K562 (cell line): ENCODE measurements around the gene TMEM204. TPM values are rescaled to one million over a fixed set of nuclear protein-coding genes. Genes with fewer than 3 reads are reported as not detected.

Experiments
- ATAC-seq: fragments of 200-7000 bp; cut with Tn5 transposase; 3 replicates; pipeline ENCODE4 v1.9.1; 2020; ENCODE audit warnings: moderate library complexity
- BruUV-seq: library from RNA; stranded (reverse); fragments of 400-500 nt; replicated peaks from 2 replicates; lab custom pipeline; 2021; lab: Mats Ljungman, UMichigan
- CTCF ChIA-PET: fragments of 300-600 bp; formaldehyde crosslinking; extraction: SDS; loops from one replicate; lab custom pipeline; 2021; ENCODE audit warnings: low intra/inter-chr PET ratio; lab: Yijun Ruan, JAX
- POLR2A ChIA-PET: fragments of 300-600, 350-650 bp; sonication (Branson Sonifier 250); formaldehyde crosslinking; extraction: SDS; loops from one replicate; lab custom pipeline; 2021; ENCODE audit warnings: antibody characterized with exemption, inconsistent platforms; lab: Yijun Ruan, JAX
- DNase-seq, 4 experiments: peaks; one replicate each; pipeline versions ENCODE4 v3.0.0 to v3.0.0-alpha.2; 2011 to 2018; ENCODE audit warnings: low spot score in 3 of 4, mixed read lengths in 3 of 4; ENCODE audit errors: extremely low read depth in 1 of 4
- FAIRE-seq: peaks from 2 replicates; lab custom pipeline; 2011; peaks lifted over from hg19 to GRCh38; lab: Jason Lieb, UNC
- H2AFZ ChIP-seq: 2 replicates; pipeline ENCODE4 v1.6.0; 2011; ENCODE audit warnings: low read depth, low read length, control low read depth, inconsistent platforms
- H3K27ac ChIP-seq: fragments of 200-600 bp; 3 replicates; pipeline ENCODE4 v1.8.0; 2011; ENCODE audit warnings: low read depth, mild to moderate bottlenecking, control low read depth, inconsistent platforms, low read length, moderate library complexity, mixed read lengths; ENCODE audit errors: extremely low read depth
- H3K27me3 ChIP-seq, 2 experiments: fragments of 300-600 bp in 1 of 2; 2 replicates in 1 of 2; 3 replicates in 1 of 2; pipeline versions ENCODE4 v1.6.0 to v1.8.0; 2011; ENCODE audit warnings: inconsistent platforms in 2 of 2, low read length in 2 of 2, mild to moderate bottlenecking in 1 of 2, mixed read lengths in 1 of 2, moderate library complexity in 1 of 2; ENCODE audit not compliant: control insufficient read depth in 2 of 2, insufficient read depth in 2 of 2
- H3K36me3 ChIP-seq: fragments of 300-600 bp; 3 replicates; pipeline ENCODE4 v1.8.0; 2011; ENCODE audit warnings: mild to moderate bottlenecking, low read length, inconsistent platforms; ENCODE audit not compliant: control insufficient read depth, insufficient read depth
- H3K4me1 ChIP-seq, 2 experiments: fragments of 200-600 bp in 1 of 2; replicated peaks in 1 of 2; 2 replicates in 1 of 2; 3 replicates in 1 of 2; pipeline versions ENCODE4 v1.5.1 to v1.8.0; 2011; ENCODE audit warnings: inconsistent platforms in 2 of 2, low read length in 2 of 2, mild to moderate bottlenecking in 1 of 2, mixed read lengths in 1 of 2, moderate library complexity in 1 of 2; ENCODE audit not compliant: control insufficient read depth in 2 of 2, insufficient read depth in 2 of 2
- H3K4me2 ChIP-seq: 2 replicates; pipeline ENCODE4 v1.6.1; 2011; ENCODE audit warnings: low read length, control low read depth, inconsistent platforms, mixed read lengths; ENCODE audit not compliant: insufficient read depth
- H3K4me3 ChIP-seq: fragments of 200-600 bp; sonication (generic), shearing (Covaris generic); 2 replicates; pipeline ENCODE4 v1.5.1; 2016; ENCODE audit warnings: control low read depth, inconsistent platforms
- H3K79me2 ChIP-seq: fragments of 200-600 bp; 3 replicates; pipeline ENCODE4 v1.8.0; 2011; ENCODE audit warnings: low read length, inconsistent platforms; ENCODE audit not compliant: control insufficient read depth, insufficient read depth
- H3K9ac ChIP-seq, 2 experiments: 2 replicates each; pipeline versions ENCODE4 v1.6.0 to v1.6.1; 2011; ENCODE audit warnings: low read depth in 2 of 2, low read length in 2 of 2, control low read depth in 1 of 2, inconsistent platforms in 1 of 2, mild to moderate bottlenecking in 1 of 2, mixed read lengths in 1 of 2; ENCODE audit not compliant: insufficient read depth in 1 of 2
- H3K9me1 ChIP-seq: one replicate; pipeline ENCODE4 v1.6.0; 2011; ENCODE audit warnings: inconsistent platforms, mild to moderate bottlenecking, low read length, moderate library complexity; ENCODE audit not compliant: control insufficient read depth, insufficient read depth
- H3K9me3 ChIP-seq: replicated peaks from 2 replicates; pipeline ENCODE4 v1.5.1; 2011; ENCODE audit warnings: low read depth, low read length, inconsistent platforms; ENCODE audit not compliant: control insufficient read depth, insufficient read depth
- H4K20me1 ChIP-seq: replicated peaks from 2 replicates; pipeline ENCODE4 v1.6.1; 2011; ENCODE audit warnings: low read length, inconsistent platforms, mixed read lengths; ENCODE audit not compliant: control insufficient read depth, insufficient read depth
- FOXK1 ChIP-seq: sonication (generic); formaldehyde crosslinking; IDR thresholded peaks from 2 replicates; pipeline ENCODE4 v1.8.0; 2022; ENCODE audit warnings: missing genetic modification reagents, mild to moderate bottlenecking, borderline replicate concordance
- NR4A1 ChIP-seq, 2 experiments: fragments of 250-450 bp in 1 of 2; fragments of 450-650 bp in 1 of 2; sonication (Bioruptor Pico) in 1 of 2; IDR thresholded peaks; 2 replicates each; pipeline versions ENCODE4 v1.4.0 to v1.6.1; 2016 to 2020; ENCODE audit warnings: mild to moderate bottlenecking in 2 of 2, missing compliant biosample characterization in 1 of 2, missing genetic modification characterization in 1 of 2, moderate library complexity in 1 of 2
- POLR2G ChIP-seq: fragments of 200-400 bp; formaldehyde crosslinking; IDR thresholded peaks from 2 replicates; pipeline ENCODE4 v1.6.1; 2017; ENCODE audit warnings: low read depth, mild to moderate bottlenecking, antibody characterized with exemption, low read length, moderate library complexity
- TCFL5 ChIP-seq: fragments of 250-450 bp; sonication (Bioruptor Pico); conservative IDR thresholded peaks from 2 replicates; pipeline ENCODE4 v1.6.1; 2021; ENCODE audit warnings: mild to moderate bottlenecking, moderate library complexity, matching md5 sums
- WGBS: fragments of 100-300 bp; shearing (Covaris generic); methylation state at CpG from one replicate; pipeline ENCODE4 v1.1.6; 2016; ENCODE audit warnings: low coverage, mixed read lengths; ENCODE audit not compliant: insufficient coverage; ENCODE audit errors: missing lambda C conversion rate; 5-methylcytosine and 5-hydroxymethylcytosine counted together
- in situ Hi-C: fragments of 300-500 bp; cut with MboI; formaldehyde crosslinking; loops from 4 replicates; pipeline ENCODE4 v1.15.0; 2018; ENCODE audit warnings: inconsistent platforms, mixed read lengths
- intact Hi-C: fragments of 100-400 bp; cut with micrococcal nuclease; formaldehyde crosslinking; loops from 2 replicates; pipeline ENCODE4 v1.14.2; 2022
- polyA plus RNA-seq, 8 experiments: library from polyadenylated mRNA; depleted of rRNA in 4 of 8; stranded (reverse) in 5 of 8; unstranded in 3 of 8; fragments of >200 nt; fragmentation: Nextera tagmentation in 2 of 8; fragmentation: Illumina TruSeq in 1 of 8; extraction: Ambion mirVana in 2 of 8; extraction: Trizol in 1 of 8; gene quantifications; 2 replicates each; pipeline versions ENCODE4 v1.2.1 to v1.2.3, GENCODE V29; 2011 to 2014; ENCODE audit warnings: inconsistent platforms in 1 of 8, missing spikeins in 1 of 8
- total RNA-seq, 7 experiments: library from RNA; depleted of rRNA in 6 of 7; stranded (reverse); fragments of >200 nt in 6 of 7; fragmentation: Illumina TruSeq in 2 of 7; extraction: Trizol in 2 of 7; gene quantifications; 2 replicates each; pipeline versions ENCODE4 v1.2.1 to v1.2.3, GENCODE V29; 2011 to 2021; ENCODE audit warnings: low replicate concordance in 1 of 7
- TF ChIP-seq, protein P1 (sequence below), 2 experiments: fragments of 200-800 bp in 1 of 2; sonication (Bioruptor generic) in 1 of 2; sonication (generic) in 1 of 2; formaldehyde crosslinking in 1 of 2; IDR thresholded peaks in 1 of 2; conservative IDR thresholded peaks in 1 of 2; 2 replicates each; pipeline versions ENCODE4 v1.5.0 to v1.6.1; 2016 to 2020; ENCODE audit warnings: missing compliant biosample characterization in 1 of 2, missing genetic modification characterization in 1 of 2, missing genetic modification reagents in 1 of 2
- TF ChIP-seq, protein P2 (sequence below): fragments of 450-650 bp; IDR thresholded peaks from 2 replicates; pipeline ENCODE4 v1.6.1; 2017; ENCODE audit warnings: mild to moderate bottlenecking, moderate library complexity
- TF ChIP-seq, protein P3 (sequence below): sonication (generic); formaldehyde crosslinking; IDR thresholded peaks from 2 replicates; pipeline ENCODE4 v1.8.1; 2023; ENCODE audit warnings: mild to moderate bottlenecking, missing genetic modification reagents

The TMEM204 gene
- total and polyA plus RNA-seq, 9 of the 15 experiments (the other 6 are each of a cell fraction or from before 2014, with no cell fraction given): 0.04 to 0.18 TPM; not detected in 7

DNA sequence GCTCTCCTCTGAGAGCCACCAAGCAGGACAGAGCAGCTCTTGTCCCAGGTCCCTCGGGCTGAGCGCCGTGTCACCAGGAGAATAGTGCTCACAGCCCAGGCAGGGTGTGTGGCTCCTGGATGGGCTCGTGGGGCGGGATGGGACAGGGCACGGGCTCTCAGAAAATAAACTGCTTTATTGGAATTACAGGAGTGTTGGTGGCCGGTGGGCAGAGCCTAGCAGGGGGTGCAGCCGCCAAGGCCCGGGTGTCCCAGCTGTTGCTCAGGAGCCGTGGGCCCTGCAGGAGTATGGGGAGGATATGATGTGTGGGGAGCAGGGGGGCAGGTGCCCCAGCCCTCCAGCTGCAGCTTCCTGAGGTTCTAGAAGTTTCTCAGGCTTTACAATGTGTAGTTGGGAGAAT, 23.2 kb upstream of the TMEM204 start:
- Histone ChIP-seq H3K9ac (no peak overlapping the region; a peak in 1 of 4 replicates), H3K27me3 (no peaks in the 10 kb centered on the region), H3K9me1 (no peaks in the 10 kb centered on the region), H3K4me1 (peaks cover 0 to 37% of the 10 kb centered on the region in 2 experiments; a peak in 2 of 5 replicates), H2AFZ (no peak overlapping the region), H3K79me2 (no peaks in the 10 kb centered on the region), H4K20me1 (no peaks in the 10 kb centered on the region), H3K9me3 (no peaks in the 10 kb centered on the region; the same call in 1 of the 2 replicates), H3K36me3 (peaks cover 43% of the 10 kb centered on the region; the same call in 1 of the 3 replicates), H3K4me3 (no peak overlapping the region), H3K4me2 (no peak overlapping the region), H3K27ac (no peak overlapping the region)
- ATAC-seq (no peak), FAIRE-seq (no peak), DNase-seq (no peak)
- no TSS peak for BruUV-seq
- intact Hi-C loops: no loop called here
- in situ Hi-C loops: no loop called here
- TF ChIP-seq TCFL5 (CRISPR knock-in tag): no peak
- no peak for TF ChIP-seq NR4A1 (CRISPR knock-in tag; IDR thresholded peaks at IDR 0.05)
- TF ChIP-seq NR4A1 (tag; IDR thresholded peaks at IDR 0.05): no peak
- 0 out of 2 replicates have a peak, but pooled peaks have one; percentile 0 for TF ChIP-seq POLR2G
- ChIA-PET CTCF (no interaction called here), POLR2A (interaction anchor here (0.6 to 1.3 kb wide), 2 partner anchors 10 to 38 kb away, joined by 3 to 4 read pairs; no protein-coding TSS in a partner anchor)
- 91% methylated on average over 6 of the region's 10 CpGs for WGBS

DNA sequence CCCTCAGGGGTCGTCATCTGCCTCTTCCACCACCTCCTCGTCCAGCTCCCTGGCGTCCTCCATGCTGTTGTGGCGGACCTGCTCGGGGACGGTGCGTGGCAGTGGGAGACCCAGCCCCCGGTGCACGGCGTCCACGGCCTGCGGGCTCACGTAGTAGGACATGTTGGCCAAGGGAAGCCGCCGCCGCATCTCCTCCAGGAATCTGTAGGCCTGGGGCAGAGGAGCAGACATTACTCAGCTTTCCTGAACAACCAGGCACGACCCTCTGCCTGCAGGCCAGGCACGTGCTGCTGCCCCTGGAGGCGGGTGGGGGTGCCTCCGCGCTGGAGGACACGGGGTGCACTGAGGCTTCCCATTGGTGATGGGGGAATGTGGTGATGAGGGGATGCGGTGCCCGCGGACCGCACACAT, 22.5 kb upstream of the TMEM204 start:
- in situ Hi-C loops: no loop called here
- Histone ChIP-seq H3K4me2 (no peak overlapping the region), H2AFZ (no peak overlapping the region), H3K9ac (no peak overlapping the region), H3K4me3 (no peak overlapping the region), H3K27me3 (no peaks in the 10 kb centered on the region), H3K9me3 (no peaks in the 10 kb centered on the region; the same call in 1 of the 2 replicates), H3K79me2 (no peaks in the 10 kb centered on the region), H3K4me1 (peaks cover 0 to 35% of the 10 kb centered on the region in 2 experiments; a peak in 2 of 5 replicates), H3K9me1 (no peaks in the 10 kb centered on the region), H4K20me1 (no peaks in the 10 kb centered on the region), H3K27ac (no peak overlapping the region), H3K36me3 (peaks cover 39% of the 10 kb centered on the region; the same call in 1 of the 3 replicates)
- FAIRE-seq: no peak
- DNase-seq: no peak
- CTCF ChIA-PET: no interaction called here
- POLR2A ChIA-PET: interaction anchor here (0.6 to 1.3 kb wide), 3 partner anchors 10 to 90 kb away, joined by 3 to 4 read pairs (median 4); partner anchors contain the start of gene UQCC4
- BruUV-seq: no TSS peak
- intact Hi-C loops: no loop called here
- peak; percentile 24; the same call in 2 of the 3 replicates for ATAC-seq
- 94% methylated on average over 21 of the region's 26 CpGs for WGBS
- TF ChIP-seq, protein P1, sequence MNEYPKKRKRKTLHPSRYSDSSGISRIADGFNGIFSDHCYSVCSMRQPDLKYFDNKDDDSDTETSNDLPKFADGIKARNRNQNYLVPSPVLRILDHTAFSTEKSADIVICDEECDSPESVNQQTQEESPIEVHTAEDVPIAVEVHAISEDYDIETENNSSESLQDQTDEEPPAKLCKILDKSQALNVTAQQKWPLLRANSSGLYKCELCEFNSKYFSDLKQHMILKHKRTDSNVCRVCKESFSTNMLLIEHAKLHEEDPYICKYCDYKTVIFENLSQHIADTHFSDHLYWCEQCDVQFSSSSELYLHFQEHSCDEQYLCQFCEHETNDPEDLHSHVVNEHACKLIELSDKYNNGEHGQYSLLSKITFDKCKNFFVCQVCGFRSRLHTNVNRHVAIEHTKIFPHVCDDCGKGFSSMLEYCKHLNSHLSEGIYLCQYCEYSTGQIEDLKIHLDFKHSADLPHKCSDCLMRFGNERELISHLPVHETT (CRISPR knock-in tag; conservative IDR thresholded peaks at IDR 0.05 in 1 of 2, IDR thresholded peaks at IDR 0.05 in 1 of 2): no peak
- TF ChIP-seq POLR2G: peak; percentile 61
- TF ChIP-seq, protein P2, sequence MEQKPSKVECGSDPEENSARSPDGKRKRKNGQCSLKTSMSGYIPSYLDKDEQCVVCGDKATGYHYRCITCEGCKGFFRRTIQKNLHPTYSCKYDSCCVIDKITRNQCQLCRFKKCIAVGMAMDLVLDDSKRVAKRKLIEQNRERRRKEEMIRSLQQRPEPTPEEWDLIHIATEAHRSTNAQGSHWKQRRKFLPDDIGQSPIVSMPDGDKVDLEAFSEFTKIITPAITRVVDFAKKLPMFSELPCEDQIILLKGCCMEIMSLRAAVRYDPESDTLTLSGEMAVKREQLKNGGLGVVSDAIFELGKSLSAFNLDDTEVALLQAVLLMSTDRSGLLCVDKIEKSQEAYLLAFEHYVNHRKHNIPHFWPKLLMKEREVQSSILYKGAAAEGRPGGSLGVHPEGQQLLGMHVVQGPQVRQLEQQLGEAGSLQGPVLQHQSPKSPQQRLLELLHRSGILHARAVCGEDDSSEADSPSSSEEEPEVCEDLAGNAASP: no peak
- TF ChIP-seq, protein P3, sequence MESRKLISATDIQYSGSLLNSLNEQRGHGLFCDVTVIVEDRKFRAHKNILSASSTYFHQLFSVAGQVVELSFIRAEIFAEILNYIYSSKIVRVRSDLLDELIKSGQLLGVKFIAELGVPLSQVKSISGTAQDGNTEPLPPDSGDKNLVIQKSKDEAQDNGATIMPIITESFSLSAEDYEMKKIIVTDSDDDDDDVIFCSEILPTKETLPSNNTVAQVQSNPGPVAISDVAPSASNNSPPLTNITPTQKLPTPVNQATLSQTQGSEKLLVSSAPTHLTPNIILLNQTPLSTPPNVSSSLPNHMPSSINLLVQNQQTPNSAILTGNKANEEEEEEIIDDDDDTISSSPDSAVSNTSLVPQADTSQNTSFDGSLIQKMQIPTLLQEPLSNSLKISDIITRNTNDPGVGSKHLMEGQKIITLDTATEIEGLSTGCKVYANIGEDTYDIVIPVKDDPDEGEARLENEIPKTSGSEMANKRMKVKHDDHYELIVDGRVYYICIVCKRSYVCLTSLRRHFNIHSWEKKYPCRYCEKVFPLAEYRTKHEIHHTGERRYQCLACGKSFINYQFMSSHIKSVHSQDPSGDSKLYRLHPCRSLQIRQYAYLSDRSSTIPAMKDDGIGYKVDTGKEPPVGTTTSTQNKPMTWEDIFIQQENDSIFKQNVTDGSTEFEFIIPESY (CRISPR knock-in tag): peak; percentile 62; the same call in 1 of the 2 replicates
- no peak for TF ChIP-seq FOXK1 (CRISPR knock-in tag)
